ENCODE measurements around the gene SAMD4B. TPM values are rescaled to one million over a fixed set of nuclear protein-coding genes. Genes with fewer than 3 reads are reported as not detected.

Gene SAMD4B
- total and polyA plus RNA-seq, 2 of the 8 experiments (the other 6 are each of a cell fraction or from before 2014, with no cell fraction given): 137 to 158 TPM

DNA sequence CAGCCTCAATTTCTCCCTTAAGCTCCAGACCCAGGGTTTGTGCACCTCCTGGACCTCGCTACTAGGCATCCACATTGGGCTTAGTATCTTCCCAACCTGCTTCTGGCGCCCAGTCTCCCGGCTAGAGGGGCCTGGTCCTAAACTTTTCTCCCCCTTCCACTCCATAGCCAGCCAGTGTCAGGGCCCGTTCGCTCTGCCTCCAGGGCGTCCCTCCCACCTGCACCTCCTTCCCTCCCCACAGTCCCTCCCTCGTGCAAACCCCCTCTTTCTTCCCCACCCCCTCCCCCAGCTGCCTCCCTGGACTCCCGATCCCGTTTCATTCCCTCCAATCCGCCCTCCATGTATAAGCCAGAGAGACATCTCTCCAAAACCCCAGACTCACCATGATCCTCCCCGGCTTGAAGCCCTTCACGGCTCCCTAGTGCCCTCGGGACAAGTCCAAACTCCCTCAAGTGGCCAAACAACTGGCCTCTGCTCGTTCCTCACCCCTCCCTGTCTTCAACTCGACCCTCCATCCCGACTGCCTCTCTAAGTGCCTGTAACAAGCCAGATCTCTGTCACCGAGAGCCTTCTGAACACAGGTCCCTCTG, 997 bp upstream of the SAMD4B start (continued):
- TF ChIP-seq, protein P1, sequence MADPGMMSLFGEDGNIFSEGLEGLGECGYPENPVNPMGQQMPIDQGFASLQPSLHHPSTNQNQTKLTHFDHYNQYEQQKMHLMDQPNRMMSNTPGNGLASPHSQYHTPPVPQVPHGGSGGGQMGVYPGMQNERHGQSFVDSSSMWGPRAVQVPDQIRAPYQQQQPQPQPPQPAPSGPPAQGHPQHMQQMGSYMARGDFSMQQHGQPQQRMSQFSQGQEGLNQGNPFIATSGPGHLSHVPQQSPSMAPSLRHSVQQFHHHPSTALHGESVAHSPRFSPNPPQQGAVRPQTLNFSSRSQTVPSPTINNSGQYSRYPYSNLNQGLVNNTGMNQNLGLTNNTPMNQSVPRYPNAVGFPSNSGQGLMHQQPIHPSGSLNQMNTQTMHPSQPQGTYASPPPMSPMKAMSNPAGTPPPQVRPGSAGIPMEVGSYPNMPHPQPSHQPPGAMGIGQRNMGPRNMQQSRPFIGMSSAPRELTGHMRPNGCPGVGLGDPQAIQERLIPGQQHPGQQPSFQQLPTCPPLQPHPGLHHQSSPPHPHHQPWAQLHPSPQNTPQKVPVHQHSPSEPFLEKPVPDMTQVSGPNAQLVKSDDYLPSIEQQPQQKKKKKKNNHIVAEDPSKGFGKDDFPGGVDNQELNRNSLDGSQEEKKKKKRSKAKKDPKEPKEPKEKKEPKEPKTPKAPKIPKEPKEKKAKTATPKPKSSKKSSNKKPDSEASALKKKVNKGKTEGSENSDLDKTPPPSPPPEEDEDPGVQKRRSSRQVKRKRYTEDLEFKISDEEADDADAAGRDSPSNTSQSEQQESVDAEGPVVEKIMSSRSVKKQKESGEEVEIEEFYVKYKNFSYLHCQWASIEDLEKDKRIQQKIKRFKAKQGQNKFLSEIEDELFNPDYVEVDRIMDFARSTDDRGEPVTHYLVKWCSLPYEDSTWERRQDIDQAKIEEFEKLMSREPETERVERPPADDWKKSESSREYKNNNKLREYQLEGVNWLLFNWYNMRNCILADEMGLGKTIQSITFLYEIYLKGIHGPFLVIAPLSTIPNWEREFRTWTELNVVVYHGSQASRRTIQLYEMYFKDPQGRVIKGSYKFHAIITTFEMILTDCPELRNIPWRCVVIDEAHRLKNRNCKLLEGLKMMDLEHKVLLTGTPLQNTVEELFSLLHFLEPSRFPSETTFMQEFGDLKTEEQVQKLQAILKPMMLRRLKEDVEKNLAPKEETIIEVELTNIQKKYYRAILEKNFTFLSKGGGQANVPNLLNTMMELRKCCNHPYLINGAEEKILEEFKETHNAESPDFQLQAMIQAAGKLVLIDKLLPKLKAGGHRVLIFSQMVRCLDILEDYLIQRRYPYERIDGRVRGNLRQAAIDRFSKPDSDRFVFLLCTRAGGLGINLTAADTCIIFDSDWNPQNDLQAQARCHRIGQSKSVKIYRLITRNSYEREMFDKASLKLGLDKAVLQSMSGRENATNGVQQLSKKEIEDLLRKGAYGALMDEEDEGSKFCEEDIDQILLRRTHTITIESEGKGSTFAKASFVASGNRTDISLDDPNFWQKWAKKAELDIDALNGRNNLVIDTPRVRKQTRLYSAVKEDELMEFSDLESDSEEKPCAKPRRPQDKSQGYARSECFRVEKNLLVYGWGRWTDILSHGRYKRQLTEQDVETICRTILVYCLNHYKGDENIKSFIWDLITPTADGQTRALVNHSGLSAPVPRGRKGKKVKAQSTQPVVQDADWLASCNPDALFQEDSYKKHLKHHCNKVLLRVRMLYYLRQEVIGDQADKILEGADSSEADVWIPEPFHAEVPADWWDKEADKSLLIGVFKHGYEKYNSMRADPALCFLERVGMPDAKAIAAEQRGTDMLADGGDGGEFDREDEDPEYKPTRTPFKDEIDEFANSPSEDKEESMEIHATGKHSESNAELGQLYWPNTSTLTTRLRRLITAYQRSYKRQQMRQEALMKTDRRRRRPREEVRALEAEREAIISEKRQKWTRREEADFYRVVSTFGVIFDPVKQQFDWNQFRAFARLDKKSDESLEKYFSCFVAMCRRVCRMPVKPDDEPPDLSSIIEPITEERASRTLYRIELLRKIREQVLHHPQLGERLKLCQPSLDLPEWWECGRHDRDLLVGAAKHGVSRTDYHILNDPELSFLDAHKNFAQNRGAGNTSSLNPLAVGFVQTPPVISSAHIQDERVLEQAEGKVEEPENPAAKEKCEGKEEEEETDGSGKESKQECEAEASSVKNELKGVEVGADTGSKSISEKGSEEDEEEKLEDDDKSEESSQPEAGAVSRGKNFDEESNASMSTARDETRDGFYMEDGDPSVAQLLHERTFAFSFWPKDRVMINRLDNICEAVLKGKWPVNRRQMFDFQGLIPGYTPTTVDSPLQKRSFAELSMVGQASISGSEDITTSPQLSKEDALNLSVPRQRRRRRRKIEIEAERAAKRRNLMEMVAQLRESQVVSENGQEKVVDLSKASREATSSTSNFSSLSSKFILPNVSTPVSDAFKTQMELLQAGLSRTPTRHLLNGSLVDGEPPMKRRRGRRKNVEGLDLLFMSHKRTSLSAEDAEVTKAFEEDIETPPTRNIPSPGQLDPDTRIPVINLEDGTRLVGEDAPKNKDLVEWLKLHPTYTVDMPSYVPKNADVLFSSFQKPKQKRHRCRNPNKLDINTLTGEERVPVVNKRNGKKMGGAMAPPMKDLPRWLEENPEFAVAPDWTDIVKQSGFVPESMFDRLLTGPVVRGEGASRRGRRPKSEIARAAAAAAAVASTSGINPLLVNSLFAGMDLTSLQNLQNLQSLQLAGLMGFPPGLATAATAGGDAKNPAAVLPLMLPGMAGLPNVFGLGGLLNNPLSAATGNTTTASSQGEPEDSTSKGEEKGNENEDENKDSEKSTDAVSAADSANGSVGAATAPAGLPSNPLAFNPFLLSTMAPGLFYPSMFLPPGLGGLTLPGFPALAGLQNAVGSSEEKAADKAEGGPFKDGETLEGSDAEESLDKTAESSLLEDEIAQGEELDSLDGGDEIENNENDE (IDR thresholded peaks at IDR 0.05; ENCODE audit: insufficient replicate concordance, low read length): no peak
- TF ChIP-seq BRCA1 (IDR thresholded peaks at IDR 0.05; ENCODE audit: low read depth, low read length) (no peak), KDM1A (IDR thresholded peaks at IDR 0.05; ENCODE audit: borderline replicate concordance, low read length) (peak; percentile 74; the same call in 1 of the 2 replicates), KDM4A (IDR thresholded peaks at IDR 0.05; ENCODE audit: low read depth, low read length, severe bottlenecking) (no peak), NRF1 (IDR thresholded peaks at IDR 0.05; ENCODE audit: low read depth, low read length) (no peak), MAFK (IDR thresholded peaks at IDR 0.05; ENCODE audit: low read depth, low read length) (no peak)

All from H1 (cell line).